HG02885 (cell line): ENCODE results near the gene ZSCAN18.

ENCODE experiments used
- ATAC-seq: cut with Tn5 transposase; IDR thresholded peaks from one replicate; pipeline ENCODE4 v1.9.1; 2021; ENCODE audit warnings: mild to moderate bottlenecking; ENCODE audit not compliant: unreplicated experiment, poor library complexity

The ZSCAN18 gene

DNA sequence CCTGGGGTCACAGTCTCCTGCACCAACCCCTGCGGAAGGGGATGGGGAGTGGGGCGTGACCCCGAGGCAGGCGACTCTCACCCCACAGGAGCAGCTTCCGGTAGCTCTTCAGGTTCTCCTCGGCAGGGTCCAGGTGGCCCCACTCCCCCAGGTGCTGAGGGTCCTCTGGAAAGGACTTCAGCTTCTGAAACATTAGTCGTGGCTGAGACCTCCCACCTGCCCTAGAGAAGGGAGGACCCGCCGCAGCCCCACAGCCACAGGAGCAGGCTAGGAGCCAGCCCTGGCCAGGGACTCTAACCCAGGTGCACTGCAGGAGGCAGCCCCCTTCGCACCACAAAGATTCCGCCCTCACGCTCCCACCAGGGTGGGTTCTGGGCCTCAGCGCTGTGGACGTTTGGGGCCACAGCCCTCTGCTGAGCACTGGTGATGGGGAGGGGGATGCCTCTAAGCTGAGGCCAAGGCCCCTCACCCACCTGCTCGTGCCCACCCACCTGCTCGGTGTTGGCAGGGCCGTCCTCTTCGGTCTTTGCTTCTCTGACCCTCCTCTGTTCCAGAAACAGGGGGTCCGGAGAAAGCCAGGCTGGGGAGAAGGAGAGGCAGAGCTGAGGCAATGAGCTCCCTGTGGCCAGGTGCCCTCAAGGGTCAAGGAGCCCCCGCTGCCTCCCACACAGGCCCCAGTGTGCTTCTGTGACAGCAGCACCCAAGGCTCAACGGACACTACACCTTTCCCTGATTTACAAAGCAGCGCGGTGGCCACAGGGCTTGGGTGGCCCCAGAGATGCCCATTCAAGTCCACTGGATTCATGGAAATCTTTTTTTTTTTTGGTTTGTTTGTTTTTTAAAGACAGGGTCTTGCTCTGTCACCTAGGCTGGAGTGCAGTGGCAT lies 11.0 kb downstream of the ZSCAN18 start:
- ATAC-seq = no peak

DNA sequence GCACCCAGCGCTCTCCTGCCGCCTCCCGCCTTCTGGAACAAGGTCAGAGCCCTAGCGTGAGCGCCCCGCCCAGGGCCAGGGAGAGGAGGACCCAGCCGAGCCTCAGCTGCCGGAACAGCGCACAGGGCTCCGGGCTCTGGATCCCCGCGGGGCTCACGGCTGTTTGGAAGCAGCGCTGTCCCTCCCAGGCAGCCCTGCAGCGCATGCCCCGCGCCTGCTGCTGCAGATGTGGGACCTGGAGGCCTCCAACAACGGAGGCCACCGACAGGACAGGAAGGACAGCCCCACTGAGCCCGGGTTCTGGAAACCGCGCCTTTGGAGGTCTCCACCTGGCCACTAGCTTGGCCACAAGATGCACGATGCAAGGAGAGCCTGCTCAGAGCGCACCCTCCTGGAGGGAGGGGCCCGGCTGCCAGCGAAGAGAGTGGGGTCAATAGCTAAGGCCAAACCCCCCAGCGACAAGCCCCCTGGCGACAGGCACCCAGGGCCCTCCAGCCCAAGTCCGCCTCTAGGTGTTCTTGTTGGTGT lies 12.6 kb downstream of the ZSCAN18 start:
- no peak for ATAC-seq

DNA sequence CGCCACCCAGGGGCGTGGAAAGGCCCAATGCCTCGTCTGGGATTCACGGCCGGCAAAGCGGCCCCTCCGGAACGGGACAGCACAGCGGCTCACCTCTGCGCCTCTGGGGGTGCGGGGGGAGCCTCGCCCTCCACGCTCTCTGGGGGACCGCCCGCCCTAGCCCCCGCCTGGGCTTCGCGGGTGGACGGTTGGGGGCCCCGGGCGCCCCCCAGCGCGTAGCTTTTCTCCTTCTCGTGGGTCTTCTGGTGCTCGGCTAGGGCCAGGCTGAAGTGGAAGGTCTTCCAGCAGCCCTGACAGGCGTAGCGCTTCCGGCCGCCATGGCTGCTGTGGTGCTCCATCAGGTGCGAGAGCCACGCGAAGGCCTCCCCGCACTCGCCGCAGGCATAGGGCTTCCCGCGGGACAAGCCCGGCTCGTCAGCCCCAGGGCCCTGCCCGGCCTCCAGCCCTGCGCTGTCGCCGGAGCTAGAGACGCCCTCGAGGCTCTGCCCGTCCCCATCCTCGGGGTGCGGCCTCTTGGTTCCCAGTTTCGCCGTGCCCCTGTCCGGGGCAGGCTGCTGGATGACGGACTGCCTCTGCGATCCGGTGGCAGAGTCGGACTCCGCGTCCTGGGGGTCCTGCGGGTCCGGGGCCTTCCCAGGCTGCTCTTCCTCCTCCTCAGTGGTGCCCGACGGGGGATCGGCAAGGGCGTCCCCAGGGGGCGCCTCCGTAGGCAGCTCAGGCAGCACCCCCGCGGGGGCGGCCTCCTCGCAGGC lies 13.3 kb downstream of the ZSCAN18 start:
- ATAC-seq = no peak

DNA sequence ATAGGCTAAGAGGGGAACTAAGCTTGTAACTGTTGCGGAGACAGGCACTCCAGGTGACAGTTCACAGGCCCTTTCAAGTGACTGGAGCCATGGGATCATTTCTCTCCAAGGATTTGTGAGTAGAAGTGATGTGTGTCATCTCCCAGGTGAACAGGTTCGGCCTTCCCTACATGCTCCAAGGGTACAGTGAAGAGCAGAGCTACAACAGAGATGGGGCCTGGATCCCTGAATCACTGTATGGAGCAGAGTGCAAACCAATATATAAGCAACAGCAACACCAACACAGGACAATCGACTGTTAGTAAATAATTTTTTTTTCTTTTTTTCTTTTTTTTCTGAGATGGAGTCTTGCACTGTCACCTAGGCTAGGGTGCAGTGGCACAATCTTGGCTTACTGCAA lies 15.0 kb downstream of the ZSCAN18 start:
- no peak for ATAC-seq

DNA sequence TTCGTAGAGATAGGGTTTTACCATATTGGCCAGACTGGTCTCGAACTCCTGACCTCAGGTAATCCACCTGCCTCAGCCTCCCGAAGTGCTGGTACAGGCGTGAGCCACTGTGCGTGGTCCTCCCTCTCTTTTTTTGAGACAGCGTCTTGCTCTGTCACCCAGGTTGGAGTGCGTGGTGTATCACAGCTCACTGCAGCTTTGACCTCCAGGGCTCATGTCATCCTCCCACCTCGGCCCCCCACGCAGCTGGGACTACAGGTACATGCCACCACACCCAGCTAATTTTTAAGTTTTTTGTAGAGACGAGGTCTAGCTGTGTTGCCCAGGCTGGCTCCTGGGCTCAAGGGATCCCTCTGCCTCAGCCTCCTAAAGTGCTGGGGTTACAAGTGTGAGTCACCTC lies 18.2 kb downstream of the ZSCAN18 start:
- no peak for ATAC-seq

DNA sequence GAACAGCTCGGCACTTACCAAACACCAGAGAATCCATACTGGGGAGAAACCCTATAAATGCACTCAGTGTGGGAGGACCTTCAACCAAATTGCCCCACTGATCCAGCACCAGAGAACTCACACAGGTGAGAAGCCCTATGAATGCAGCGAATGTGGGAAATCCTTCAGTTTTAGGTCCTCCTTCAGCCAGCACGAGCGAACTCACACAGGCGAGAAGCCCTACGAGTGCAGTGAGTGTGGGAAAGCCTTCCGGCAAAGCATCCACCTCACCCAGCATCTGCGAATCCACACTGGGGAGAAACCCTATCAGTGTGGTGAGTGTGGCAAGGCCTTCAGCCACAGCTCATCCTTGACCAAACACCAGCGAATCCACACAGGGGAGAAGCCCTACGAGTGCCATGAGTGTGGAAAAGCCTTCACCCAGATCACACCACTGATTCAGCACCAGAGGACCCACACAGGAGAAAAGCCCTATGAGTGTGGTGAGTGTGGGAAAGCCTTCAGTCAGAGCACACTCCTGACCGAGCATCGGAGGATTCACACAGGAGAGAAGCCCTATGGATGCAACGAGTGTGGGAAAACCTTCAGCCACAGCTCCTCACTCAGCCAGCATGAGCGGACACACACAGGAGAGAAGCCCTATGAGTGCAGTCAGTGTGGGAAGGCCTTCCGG lies 30.7 kb downstream of the ZSCAN18 start:
- no peak for ATAC-seq

DNA sequence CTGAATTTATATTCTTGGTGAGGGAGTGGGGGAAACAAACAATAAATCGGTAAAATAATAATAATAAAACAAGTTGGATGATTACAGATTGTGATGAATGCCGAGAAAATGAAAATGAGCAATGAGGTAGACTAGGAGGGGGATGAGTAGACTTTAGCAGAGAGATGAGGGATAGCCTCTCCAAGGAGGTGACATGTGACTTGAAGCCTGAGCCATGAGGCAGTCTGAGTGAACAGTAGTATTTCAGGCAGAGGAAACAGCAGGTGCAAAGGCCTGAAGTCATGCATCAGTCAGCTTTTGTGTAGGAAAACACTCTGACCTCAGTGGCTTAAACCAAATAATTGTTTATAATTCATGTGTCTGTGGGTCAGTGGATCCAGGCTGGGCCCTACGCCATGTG lies 34.3 kb downstream of the ZSCAN18 start:
- ATAC-seq = no peak

DNA sequence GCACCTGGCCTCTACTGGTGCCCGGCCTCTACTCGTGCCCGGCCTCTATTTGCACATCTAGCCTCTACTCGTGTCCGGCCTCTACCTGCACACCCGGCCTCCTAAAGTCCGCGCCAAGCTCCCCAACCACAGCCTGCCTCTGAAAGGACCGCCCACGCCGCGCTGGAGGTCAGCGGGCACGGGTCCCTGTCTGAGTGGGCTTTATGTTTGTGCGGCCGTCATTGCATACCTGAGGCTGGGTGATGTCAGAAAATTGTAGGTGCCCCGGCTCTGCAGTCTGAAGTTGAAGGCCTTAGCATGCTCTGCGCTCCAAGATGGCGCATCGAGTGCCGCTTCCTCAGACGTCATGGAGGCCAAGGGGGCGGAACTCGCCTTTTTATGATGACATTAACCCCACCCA lies 37.8 kb downstream of the ZSCAN18 start:
- ATAC-seq = no peak

DNA sequence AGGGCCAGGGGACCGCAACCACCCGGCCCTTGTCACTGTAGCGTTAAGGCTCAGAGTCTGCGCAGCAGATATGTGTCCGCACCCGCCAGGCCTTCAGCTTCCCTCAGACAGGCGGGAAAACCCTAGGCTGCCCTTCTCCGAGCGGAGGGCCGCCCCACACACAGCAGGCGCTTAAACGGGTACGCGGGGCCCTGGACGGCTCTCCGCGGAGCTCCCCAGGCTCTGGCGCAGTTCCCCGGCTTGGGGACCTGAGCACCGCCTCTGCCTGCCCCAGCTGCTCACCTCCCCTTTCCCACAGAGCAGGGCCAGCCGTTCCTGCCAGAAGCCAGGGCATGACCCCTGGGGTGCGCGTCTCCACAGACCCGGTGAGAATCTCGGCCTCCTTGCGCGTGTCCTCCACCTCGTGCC lies 38.4 kb downstream of the ZSCAN18 start:
- no peak for ATAC-seq

DNA sequence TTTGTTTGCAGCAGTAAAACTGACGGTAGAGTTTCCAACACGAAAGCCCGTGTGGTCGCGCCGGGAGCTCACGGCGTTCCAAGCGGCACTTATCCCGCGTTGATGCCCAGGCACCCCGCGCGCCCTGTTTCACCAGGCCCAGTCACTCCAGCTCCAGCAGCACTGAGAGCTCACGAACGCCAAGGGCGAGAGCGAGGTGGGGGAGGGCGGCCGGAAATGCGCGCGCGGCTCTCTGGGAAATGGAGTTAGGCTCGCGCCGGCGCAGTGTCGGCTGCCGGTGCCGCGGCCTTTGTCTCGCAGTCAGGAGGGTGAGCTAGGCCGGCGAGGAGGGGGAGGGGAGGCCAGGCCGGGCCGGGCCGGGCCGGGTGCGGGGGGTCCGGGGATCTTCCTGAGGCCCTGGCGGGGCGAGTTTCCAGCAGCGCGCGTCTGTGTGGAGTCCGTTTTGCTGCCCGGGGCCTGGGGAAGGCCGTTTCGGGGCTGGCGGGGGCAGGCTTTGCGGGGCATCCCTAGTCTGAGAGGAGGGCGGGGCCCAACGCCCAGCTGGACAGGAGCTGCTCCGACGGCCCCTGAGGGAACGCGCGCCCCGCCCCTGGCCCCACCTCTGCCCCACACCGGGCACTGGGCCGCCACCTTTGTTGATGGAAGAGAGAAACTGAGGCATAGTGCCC lies 38.9 kb downstream of the ZSCAN18 start, which contains the start of gene ZNF135:
ZNF135 (plus strand) TSS at position 280 of the 668 bp plus-strand sequence. CDS start 721 bp downstream, outside the sequence.
- ATAC-seq = no peak

DNA sequence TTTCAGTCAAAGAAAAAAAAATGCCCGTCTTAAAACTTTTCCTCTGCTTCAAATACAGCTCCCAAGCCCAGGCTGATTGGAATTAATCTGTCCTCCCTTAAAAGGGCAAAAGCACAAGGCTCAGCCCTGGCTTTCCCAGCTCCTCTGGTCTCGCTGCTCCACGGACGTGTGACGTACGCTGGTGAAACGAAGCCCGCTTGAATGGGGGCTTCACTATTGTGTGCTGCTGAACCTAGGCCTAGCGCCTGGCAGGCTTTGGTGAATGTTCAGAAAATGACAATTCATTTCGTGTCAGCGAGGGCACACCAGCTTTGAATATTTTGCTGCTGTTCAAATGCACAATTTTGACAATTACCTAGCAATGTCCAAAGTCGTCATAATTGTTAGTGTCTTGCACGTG lies 39.6 kb downstream of the ZSCAN18 start:
- ATAC-seq = no peak

DNA sequence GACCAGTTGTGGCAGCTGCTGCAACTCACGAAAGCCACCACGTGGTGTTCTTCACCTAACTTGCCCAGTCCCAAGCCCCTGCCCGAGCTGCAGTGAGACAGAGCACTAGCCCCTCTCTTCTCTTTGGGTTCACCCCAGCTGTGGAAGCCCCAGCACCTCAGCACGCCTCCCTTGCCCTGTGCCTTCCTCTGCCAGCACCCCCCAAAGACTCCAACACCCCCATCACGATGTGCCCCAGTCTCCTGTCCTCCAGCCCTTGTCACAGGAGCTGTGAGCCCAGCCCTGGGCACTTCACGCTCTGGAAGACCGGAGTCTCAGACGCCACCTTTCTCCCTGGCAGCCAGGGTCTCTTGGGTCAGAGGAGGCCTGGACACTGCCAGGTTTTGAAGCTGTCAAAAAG lies 41.2 kb downstream of the ZSCAN18 start:
- no peak for ATAC-seq

DNA sequence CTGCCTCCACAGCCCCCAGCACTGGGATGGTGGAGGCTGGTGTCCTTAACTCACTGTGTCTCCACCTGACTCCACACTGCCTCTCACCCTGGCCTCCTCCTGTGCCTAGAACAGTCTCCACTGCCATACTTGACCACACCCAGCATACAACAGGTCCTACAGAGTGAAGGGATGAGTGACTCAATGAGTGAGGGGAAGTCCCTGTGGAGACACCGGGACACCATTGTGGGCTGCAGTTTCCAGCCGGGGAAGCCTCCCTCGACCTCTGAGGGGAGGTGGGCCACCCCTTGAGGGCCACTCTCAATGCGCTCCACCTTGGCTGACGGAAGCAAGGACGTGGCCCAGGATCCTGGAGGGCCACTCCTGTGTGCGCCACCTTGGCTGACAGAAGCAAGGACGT lies 41.8 kb downstream of the ZSCAN18 start:
- no peak for ATAC-seq

DNA sequence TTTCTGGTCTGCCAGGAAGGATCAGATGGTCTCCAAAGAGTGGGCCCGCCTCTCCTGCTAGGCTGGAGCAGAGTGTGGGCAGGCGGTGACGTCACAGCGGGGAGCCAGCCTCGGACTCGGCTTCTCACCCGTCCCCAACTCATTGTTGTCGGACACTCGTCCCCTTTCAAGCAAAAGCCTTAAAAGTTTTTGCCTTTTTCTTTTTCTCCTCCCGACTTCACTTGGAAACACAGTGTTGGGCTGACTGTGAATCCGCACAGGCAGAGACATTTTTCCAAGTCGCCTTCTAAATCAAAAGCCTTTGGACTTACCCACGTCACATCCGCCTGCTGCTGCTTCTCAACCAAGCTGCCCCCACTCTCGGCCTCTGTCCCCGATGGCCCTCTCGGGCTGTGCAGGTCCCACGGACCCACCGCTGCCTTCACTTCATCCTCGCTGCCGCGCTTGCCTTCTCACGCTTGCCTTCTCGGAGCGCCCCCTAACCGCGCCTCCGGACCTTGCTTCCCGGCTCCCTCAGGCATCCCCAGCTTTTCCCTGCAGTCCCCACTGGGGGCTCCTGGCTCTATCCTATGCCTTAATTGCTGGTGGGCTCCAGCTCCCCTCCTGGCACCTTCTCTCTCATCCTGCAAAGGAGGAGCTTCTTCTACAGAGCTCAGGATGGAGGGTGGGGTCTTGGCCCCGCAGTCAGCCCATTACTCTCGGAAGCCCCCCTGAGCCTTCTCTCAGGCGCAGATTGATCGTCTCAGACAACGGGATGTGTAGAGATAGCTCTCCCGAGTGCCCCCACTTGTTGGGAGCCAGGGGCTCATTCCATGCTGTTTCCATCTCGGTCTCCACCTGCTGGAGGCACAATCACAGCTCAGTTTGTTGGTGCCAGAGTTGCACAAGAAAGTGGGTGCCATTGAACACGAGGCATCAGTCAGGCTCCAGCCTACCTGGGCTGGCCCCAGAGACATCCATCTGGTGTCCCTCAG lies 42.8 kb downstream of the ZSCAN18 start:
- no peak for ATAC-seq

DNA sequence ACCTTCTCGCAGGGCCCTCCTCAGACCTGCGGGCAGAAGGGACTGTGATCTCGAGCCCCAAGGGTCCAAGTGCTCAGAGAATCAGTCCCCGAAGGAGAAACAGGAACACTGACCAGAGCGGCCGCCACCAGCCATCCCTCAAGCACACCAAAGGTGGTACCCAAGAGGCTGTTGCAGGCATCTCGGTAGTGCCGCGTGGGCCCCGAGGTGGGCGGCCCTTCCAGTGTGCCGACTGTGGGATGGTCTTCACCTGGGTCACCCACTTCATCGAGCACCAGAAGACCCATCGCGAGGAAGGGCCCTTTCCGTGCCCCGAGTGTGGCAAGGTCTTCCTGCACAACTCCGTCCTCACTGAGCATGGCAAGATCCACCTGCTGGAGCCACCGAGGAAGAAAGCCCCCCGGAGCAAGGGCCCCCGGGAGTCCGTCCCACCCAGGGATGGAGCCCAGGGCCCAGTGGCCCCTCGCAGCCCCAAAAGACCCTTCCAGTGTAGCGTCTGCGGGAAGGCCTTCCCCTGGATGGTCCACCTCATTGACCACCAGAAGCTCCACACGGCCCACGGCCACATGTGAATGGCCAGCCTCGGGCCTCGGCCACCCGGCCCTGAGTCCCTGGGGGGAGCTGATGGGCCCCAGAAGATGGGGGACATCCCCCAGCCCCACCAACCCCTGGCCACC lies 44.4 kb downstream of the ZSCAN18 start:
- ATAC-seq = no peak

DNA sequence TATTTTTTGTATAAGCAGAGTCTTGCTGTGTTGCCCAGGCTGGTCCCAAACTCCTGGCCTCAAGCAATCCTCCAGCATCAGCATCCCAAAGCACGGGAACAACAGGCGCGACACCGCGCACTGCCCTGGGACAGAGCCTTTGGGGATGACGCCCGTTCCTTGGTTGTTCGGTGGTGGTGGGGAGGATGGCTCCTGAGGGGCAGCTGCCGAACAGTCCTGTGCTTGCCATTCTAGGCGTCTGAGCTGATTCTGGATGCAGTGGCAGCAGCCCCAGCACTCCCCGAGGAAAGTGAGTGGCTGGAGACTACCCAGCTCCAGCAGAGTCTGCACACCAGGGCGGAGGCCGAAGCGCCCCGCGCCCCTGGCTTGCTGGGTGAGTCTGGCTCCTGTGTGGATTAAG lies 45.8 kb downstream of the ZSCAN18 start:
- no peak for ATAC-seq

DNA sequence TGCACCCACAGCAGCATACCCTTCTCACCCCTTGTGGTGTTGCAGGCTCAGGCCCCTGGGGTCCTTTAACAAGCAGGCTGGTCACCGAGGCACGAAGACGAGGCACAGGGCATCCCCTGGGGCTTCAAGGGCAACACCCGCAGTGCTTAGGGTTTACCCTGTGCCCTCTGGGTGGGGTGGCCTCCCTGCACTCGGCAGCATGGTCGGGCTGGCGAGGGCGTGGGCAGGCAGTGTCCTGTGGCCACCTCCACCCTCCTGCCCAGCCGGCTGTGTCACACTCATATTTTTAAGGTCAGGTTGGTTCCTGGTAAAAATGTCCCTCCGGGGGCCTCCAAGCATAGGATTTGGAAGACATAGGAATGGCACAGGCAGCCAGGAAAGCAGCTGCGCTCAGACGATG lies 50.4 kb downstream of the ZSCAN18 start:
- no peak for ATAC-seq

DNA sequence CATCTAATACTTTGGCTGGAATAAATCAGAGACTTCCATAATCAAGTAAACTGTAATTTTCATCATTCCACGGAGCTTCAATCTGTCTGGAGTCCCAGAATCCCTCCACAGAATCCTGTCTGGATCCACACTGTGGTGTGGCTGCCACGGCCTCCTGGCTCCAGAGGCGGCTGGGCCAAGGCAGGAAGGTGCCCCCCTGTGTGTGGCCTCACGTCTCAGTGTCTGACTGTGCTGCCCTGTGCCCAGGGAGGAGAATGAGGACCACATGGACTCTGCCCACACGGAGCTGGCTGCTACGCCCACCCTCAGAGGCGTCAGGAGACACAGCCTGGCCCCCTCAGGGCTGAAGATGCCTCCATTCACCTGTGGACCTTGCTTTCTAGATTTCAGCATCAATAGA lies 51.2 kb downstream of the ZSCAN18 start:
- no peak for ATAC-seq
